D721Med (cell line): ENCODE results near the gene ACTN4.

Experiments used
- DNase-seq: peaks from one replicate; pipeline ENCODE4 v3.0.0; 2011; ENCODE audit warnings: low spot score; ENCODE audit not compliant: insufficient read length
- FAIRE-seq: peaks from 2 replicates; lab custom pipeline; 2011; peaks lifted over from hg19 to GRCh38; lab: Jason Lieb, UNC
- TF ChIP-seq, protein P1 (sequence below): IDR thresholded peaks from 2 replicates; pipeline ENCODE4 v1.5.1; 2012; ENCODE audit warnings: mild to moderate bottlenecking, control low read depth; ENCODE audit not compliant: insufficient read depth; ENCODE audit errors: missing control alignments

The ACTN4 gene

DNA sequence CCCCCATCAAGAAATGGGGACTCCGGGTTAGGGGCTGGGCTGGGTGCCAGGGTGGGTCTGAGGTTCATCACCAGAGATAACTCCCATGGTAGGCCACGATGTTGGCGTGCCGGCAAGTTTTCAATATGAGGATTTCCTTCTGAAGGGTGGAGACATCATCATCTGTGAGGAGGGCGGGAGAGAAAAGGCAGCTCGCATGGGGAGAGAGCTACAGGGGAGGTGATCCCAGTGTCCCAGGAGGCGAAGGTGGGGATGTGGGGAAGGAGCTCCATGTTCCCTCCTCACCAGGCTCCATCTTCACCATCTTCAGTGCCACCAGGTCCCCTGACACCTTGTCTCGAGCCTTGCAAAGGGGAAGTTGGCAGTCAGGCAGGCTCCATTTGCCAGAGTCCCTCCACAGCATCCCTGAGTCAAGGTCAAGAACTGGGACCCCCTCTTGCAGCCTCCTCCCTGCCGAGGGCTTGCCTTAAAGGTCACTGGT lies 30.1 kb upstream of the ACTN4 start:
- FAIRE-seq (no peak), DNase-seq (no peak)
- TF ChIP-seq, protein P1, sequence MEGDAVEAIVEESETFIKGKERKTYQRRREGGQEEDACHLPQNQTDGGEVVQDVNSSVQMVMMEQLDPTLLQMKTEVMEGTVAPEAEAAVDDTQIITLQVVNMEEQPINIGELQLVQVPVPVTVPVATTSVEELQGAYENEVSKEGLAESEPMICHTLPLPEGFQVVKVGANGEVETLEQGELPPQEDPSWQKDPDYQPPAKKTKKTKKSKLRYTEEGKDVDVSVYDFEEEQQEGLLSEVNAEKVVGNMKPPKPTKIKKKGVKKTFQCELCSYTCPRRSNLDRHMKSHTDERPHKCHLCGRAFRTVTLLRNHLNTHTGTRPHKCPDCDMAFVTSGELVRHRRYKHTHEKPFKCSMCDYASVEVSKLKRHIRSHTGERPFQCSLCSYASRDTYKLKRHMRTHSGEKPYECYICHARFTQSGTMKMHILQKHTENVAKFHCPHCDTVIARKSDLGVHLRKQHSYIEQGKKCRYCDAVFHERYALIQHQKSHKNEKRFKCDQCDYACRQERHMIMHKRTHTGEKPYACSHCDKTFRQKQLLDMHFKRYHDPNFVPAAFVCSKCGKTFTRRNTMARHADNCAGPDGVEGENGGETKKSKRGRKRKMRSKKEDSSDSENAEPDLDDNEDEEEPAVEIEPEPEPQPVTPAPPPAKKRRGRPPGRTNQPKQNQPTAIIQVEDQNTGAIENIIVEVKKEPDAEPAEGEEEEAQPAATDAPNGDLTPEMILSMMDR: no peak

DNA sequence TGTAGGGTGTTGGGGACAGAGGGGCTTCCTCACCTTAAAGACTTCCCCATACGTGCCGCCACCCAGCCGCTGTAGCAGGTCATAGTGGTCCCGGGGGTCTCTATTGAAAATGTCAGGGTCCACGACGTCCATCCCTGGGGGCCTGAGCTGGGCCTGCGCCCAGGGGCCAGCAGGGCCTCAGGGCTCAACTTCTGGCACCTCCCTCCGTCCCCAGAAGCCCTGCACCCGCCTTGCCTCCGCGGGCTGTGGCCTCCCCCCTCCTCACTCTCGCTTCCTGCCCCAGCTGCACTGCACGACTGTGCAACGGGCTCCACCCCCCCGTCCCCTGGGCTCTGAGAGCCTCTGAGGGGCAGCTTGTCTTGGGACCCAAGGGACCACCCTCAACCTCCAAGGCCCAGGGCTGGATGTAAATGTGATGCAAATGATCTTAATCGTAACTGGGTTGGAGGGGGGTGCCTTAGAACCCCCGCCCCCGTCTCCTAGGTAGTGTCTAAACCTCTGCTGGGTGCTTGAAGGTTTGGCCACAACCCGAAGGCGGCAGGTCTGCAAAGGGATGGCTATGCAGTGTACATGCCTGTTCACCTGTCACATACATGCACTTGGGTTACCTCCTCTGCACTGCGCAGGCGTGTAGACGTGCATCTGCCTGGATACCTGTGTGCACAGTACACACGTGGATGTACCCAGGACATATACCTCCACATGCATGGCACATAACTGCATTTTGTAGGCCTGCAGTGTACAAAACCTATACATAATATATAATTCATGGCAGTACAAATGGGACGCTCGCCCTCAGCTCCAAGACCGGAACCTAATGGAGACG lies 29.5 kb upstream of the ACTN4 start, which contains the start of gene MAP4K1:
MAP4K1 (minus strand) TSS at position 190 of the 826 bp plus-strand sequence; CDS start at position 132, 58 bp downstream.
- FAIRE-seq: no peak

DNA sequence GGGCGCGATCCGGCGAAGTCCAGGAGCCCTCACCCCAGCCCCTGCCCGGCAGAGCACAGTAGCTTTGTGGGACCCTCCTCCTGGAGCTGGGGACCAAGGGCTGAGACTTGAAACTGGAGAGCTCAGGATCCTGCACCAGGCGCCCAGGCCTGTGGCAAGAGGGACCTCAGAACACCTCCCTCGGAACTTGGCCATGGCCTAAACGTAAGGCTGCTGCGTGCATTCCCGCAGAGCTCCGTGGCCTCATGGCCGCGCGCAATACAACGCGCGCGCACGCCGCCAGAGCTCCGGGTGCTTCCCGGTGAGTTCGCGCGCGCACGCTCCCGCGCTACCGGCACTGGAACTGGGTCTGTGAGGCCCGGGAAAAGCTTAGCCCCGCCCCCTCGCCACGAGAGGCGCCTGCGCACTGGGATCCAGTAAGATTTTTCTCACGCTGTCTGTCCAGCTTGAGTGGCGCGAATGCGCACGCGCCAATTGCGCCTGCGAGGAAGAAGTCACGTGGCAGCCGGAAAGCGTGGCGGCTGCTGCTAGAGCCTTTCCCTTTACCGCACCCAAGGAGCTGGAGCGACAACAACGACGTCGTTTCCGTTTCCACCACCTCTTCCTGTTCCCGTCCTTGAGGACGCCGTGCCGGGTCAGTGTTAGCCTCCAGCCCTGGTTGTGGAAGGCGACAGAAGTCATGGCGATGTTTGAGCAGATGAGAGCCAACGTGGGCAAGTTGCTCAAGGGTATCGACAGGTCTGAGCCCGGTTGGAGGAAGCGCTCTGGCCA lies 28.7 kb upstream of the ACTN4 start, which contains the start of gene EIF3K:
EIF3K (plus strand) TSS at position 599 of the 771 bp plus-strand sequence; CDS start at position 680, 81 bp downstream.
- FAIRE-seq: peak; percentile 77
- DNase-seq: peak; percentile 95
- TF ChIP-seq, protein P1: no peak

More for the DNA sequence above, 29.5 kb upstream of the ACTN4 start, which contains the start of gene MAP4K1:
- DNase-seq: no peak
- TF ChIP-seq, protein P1: no peak

DNA sequence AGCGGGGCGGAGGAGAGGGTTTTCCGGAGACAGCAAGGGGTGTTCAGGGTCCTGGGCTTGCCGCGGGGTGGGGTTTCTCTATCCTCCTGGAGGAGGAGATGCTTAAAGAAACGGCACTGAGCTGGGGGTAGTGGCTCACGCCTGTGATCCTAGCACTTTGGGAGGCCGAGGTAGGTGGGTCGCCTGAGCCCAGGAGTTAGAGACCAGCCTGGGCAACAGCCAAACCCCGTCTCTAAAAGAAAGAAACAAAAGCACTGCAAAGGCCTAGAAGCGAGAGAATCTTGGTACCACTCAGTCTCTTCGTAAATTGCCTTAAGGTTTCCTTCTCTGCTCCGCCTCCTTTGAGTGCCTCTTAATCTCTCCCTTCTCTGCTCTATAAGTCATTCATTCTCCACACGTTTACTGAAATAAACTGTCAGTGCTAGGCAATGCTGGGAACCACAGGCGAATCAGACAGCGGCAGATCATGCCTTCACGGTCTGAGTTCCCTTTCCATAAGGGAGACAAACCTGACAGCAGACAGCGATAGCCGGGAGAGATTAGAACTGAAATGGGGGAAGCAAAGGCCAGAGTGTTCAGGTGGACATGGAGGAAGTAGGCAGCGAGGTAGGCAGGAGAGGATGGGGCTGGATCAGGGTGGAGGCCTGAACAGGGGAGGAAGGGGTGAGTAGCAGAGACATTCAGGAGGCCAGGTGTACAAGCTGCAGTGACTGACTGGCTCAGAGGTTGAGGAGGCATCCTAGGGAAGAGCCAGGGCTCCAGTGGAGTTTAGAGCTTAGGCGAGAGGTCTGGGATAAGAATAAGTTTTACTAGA lies 27.9 kb upstream of the ACTN4 start:
- no peak for DNase-seq
- TF ChIP-seq, protein P1: no peak
- no peak for FAIRE-seq

DNA sequence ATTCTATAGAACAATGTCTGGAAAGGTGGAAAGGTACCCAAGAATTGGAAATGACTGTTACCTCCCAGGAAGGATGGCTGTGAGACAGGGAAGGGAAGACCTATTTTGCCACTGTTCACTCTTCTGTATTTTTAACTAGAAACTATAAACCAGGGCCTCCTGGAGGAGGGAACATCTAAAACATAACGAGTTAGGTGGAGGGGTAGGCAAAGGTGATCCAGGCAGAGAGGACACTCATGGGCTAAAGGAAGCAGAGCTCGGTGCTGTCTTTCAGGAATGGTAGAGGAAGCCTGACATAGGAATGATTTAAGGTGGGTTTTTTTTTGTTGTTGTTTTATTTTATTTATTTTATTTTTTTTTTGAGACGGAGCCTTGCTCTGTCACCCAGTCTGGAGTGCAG lies 22.6 kb upstream of the ACTN4 start:
- FAIRE-seq: no peak

DNA sequence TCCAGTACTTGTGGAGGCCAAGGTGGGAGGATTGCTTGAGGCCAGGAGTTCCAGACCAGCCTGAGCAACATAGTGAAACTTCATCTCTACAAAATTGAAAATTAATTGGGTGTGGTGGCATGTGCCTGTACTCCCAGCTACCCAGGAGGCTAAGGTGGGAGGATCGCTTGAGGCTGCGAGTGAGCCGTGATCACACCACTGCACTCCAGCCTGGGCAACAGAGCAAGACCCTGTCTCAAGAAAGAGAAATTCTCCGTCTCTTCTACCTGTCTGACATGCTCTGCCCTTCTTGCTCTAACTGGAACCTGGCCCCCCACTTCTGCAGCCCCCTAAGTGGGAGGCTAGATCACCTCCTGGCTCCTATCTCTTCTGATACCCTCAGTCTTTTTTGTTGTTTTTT lies 21.0 kb upstream of the ACTN4 start:
- DNase-seq (no peak), FAIRE-seq (no peak)
- TF ChIP-seq, protein P1: no peak

More for the DNA sequence above, 22.6 kb upstream of the ACTN4 start:
- DNase-seq: no peak
- TF ChIP-seq, protein P1: no peak
